H1 (cell line): ENCODE data around the gene LIPT2. TPM values are rescaled to one million over a fixed set of nuclear protein-coding genes. Genes with fewer than 3 reads are reported as not detected.

Experiments
- CTCF ChIA-PET: fragments of 300-600 bp; sonication (Branson Sonifier 250); formaldehyde crosslinking; loops from one replicate; lab custom pipeline; 2021; ENCODE audit not compliant: partially characterized antibody; lab: Charles Lee
- POLR2A ChIA-PET: fragments of 300-600 bp; sonication (Branson Sonifier 250); formaldehyde crosslinking; loops from one replicate; lab custom pipeline; 2021; ENCODE audit warnings: inconsistent platforms; ENCODE audit not compliant: partially characterized antibody; lab: Charles Lee
- DNase-seq, 2 experiments: peaks; one replicate each; pipeline versions ENCODE4 v3.0.0 to v3.0.0-alpha.2; 2010 to 2022; ENCODE audit warnings: low spot score in 2 of 2, low read depth in 1 of 2, mixed read lengths in 1 of 2
- FAIRE-seq: peaks from 2 replicates; lab custom pipeline; 2011; peaks lifted over from hg19 to GRCh38; lab: Jason Lieb, UNC
- H2AFZ ChIP-seq: 2 replicates; pipeline ENCODE4 v1.8.1; 2012; ENCODE audit warnings: low read length, inconsistent platforms
- H2AK5ac ChIP-seq: 2 replicates; pipeline ENCODE4 v1.6.1; 2013; ENCODE audit warnings: low read depth, low read length
- H2BK120ac ChIP-seq: replicated peaks from 2 replicates; pipeline ENCODE3; 2013; ENCODE audit warnings: low read depth, low read length, inconsistent platforms
- H2BK12ac ChIP-seq: 2 replicates; pipeline ENCODE4 v1.6.1; 2013; ENCODE audit warnings: low read depth, low read length
- H2BK15ac ChIP-seq: 2 replicates; pipeline ENCODE4 v1.6.1; 2013; ENCODE audit warnings: low read length
- H2BK20ac ChIP-seq: 2 replicates; pipeline ENCODE4 v1.6.1; 2013; ENCODE audit warnings: low read length
- H2BK5ac ChIP-seq: 2 replicates; pipeline ENCODE4 v1.6.1; 2013; ENCODE audit warnings: low read depth, low read length
- H3K14ac ChIP-seq: 2 replicates; pipeline ENCODE4 v1.6.1; 2013; ENCODE audit warnings: inconsistent platforms; ENCODE audit not compliant: insufficient read length
- H3K18ac ChIP-seq: 2 replicates; pipeline ENCODE4 v1.6.1; 2013; ENCODE audit warnings: low read length; ENCODE audit errors: extremely low read depth
- H3K23ac ChIP-seq: 2 replicates; pipeline ENCODE4 v1.6.1; 2013; ENCODE audit warnings: inconsistent platforms; ENCODE audit not compliant: insufficient read length
- H3K23me2 ChIP-seq: 2 replicates; pipeline ENCODE4 v1.6.1; 2013; ENCODE audit warnings: low read depth, low read length
- H3K27ac ChIP-seq: 2 replicates; pipeline ENCODE4 v1.6.1; 2011; ENCODE audit warnings: low read depth, low read length, inconsistent platforms
- H3K27me3 ChIP-seq, 4 experiments: replicated peaks in 1 of 4; 1 replicate in 1 of 4; 2 replicates in 3 of 4; pipeline versions ENCODE4 v1.6.1 to v1.8.1; 2011 to 2013; ENCODE audit warnings: low read length in 3 of 4, mild to moderate bottlenecking in 3 of 4, inconsistent platforms in 2 of 4, mixed read lengths in 2 of 4, moderate library complexity in 1 of 4; ENCODE audit not compliant: control insufficient read depth in 3 of 4, insufficient read depth in 3 of 4; ENCODE audit errors: extremely low read depth in 1 of 4
- H3K36me3 ChIP-seq, 4 experiments: 2 replicates each; pipeline versions ENCODE4 v1.6.1 to v1.8.1; 2011 to 2013; ENCODE audit warnings: mild to moderate bottlenecking in 4 of 4, low read length in 3 of 4, moderate library complexity in 2 of 4, control low read depth in 1 of 4, inconsistent platforms in 1 of 4; ENCODE audit not compliant: insufficient read depth in 4 of 4, control insufficient read depth in 2 of 4
- H3K4ac ChIP-seq: replicated peaks from 2 replicates; pipeline ENCODE3; 2013; ENCODE audit warnings: low read length, low read depth, mixed read lengths, inconsistent platforms; ENCODE audit not compliant: insufficient read length
- H3K4me1 ChIP-seq, 4 experiments: replicated peaks in 1 of 4; 1 replicate in 1 of 4; 2 replicates in 3 of 4; pipeline versions ENCODE4 v1.6.1 to v1.8.1; 2011 to 2013; ENCODE audit warnings: low read length in 3 of 4, inconsistent platforms in 2 of 4, mixed read lengths in 1 of 4; ENCODE audit not compliant: insufficient read depth in 4 of 4, control insufficient read depth in 3 of 4
- H3K4me2 ChIP-seq, 2 experiments: 2 replicates each; pipeline versions ENCODE4 v1.6.1 to v1.8.1; 2011 to 2013; ENCODE audit warnings: low read depth in 2 of 2, low read length in 2 of 2, control low read depth in 1 of 2, inconsistent platforms in 1 of 2, mild to moderate bottlenecking in 1 of 2; ENCODE audit not compliant: insufficient read depth in 1 of 2
- H3K4me3 ChIP-seq, 4 experiments: fragments of 200-600, 300-600 bp in 1 of 4; sonication (generic), shearing (Covaris generic), sonication (Bioruptor Twin) in 1 of 4; 2 replicates each; pipeline versions ENCODE4 v1.5.1 to v1.8.1; 2011 to 2016; ENCODE audit warnings: low read length in 4 of 4, low read depth in 3 of 4, control low read depth in 2 of 4, inconsistent platforms in 2 of 4, mild to moderate bottlenecking in 2 of 4, mixed read lengths in 1 of 4, moderate library complexity in 1 of 4; ENCODE audit not compliant: insufficient read depth in 2 of 4; ENCODE audit errors: extremely low read depth in 1 of 4
- H3K56ac ChIP-seq: replicated peaks from 2 replicates; pipeline ENCODE3; 2013; ENCODE audit warnings: low read depth, mild to moderate bottlenecking, mixed read lengths, low read length, inconsistent platforms; ENCODE audit not compliant: insufficient read length
- H3K79me1 ChIP-seq: 2 replicates; pipeline ENCODE4 v1.6.1; 2013; ENCODE audit warnings: low read depth, low read length, control low read depth
- H3K79me2 ChIP-seq, 2 experiments: 2 replicates each; pipeline versions ENCODE4 v1.6.1 to v1.8.1; 2012 to 2013; ENCODE audit warnings: low read length in 2 of 2, mild to moderate bottlenecking in 2 of 2, inconsistent platforms in 1 of 2; ENCODE audit not compliant: insufficient read depth in 2 of 2, control insufficient read depth in 1 of 2
- H3K9ac ChIP-seq, 4 experiments: replicated peaks in 1 of 4; 1 replicate in 1 of 4; 2 replicates in 3 of 4; pipeline versions ENCODE4 v1.6.1 to v1.8.1; 2011 to 2013; ENCODE audit warnings: low read depth in 3 of 4, low read length in 3 of 4, control low read depth in 2 of 4, mild to moderate bottlenecking in 2 of 4, moderate library complexity in 2 of 4, inconsistent platforms in 1 of 4; ENCODE audit errors: extremely low read depth in 1 of 4
- H3K9me3 ChIP-seq, 2 experiments: 2 replicates each; pipeline versions ENCODE4 v1.6.1 to v1.8.1; 2012 to 2013; ENCODE audit warnings: mild to moderate bottlenecking in 2 of 2, moderate library complexity in 2 of 2, control low read depth in 1 of 2, inconsistent platforms in 1 of 2, low read depth in 1 of 2, low read length in 1 of 2, mixed read lengths in 1 of 2; ENCODE audit not compliant: insufficient read depth in 2 of 2
- H4K20me1 ChIP-seq, 2 experiments: replicated peaks in 1 of 2; 2 replicates each; pipeline versions ENCODE3 to v1.8.1; 2011 to 2013; ENCODE audit warnings: inconsistent platforms in 2 of 2, low read length in 2 of 2, mild to moderate bottlenecking in 1 of 2; ENCODE audit not compliant: insufficient read depth in 2 of 2, control insufficient read depth in 1 of 2
- H4K5ac ChIP-seq: 2 replicates; pipeline ENCODE4 v1.6.1; 2013; ENCODE audit warnings: low read length, low read depth, mixed read lengths, inconsistent platforms; ENCODE audit not compliant: insufficient read length
- H4K8ac ChIP-seq: 2 replicates; pipeline ENCODE4 v1.8.0; 2013; ENCODE audit warnings: mild to moderate bottlenecking, moderate library complexity, low read length, inconsistent platforms; ENCODE audit not compliant: insufficient read depth; ENCODE audit errors: extremely low read depth
- H4K91ac ChIP-seq: replicated peaks from 2 replicates; pipeline ENCODE3; 2013; ENCODE audit warnings: low read length, mixed read lengths, inconsistent platforms; ENCODE audit not compliant: insufficient read length
- CTCF ChIP-seq, 3 experiments: IDR thresholded peaks; 1 replicate in 2 of 3; 2 replicates in 1 of 3; pipeline versions ENCODE4 v1.5.1 to v1.6.1; 2011; ENCODE audit warnings: low read length in 3 of 3, mild to moderate bottlenecking in 3 of 3, inconsistent platforms in 2 of 3, low read depth in 1 of 3, moderate library complexity in 1 of 3; ENCODE audit not compliant: insufficient read depth in 1 of 3; ENCODE audit errors: control extremely low read depth in 1 of 3
- E2F6 ChIP-seq: IDR thresholded peaks from 2 replicates; pipeline ENCODE4 v1.6.1; 2012; ENCODE audit warnings: inconsistent platforms
- FOSL1 ChIP-seq: IDR thresholded peaks from 2 replicates; pipeline ENCODE4 v1.6.1; 2011; ENCODE audit warnings: mild to moderate bottlenecking, low read depth, low read length, moderate library complexity; ENCODE audit not compliant: insufficient read depth
- POU5F1 ChIP-seq: IDR thresholded peaks from 2 replicates; pipeline ENCODE4 v1.6.1; 2011; ENCODE audit warnings: low read depth, mild to moderate bottlenecking, low read length, moderate library complexity
- SIN3A ChIP-seq, 2 experiments: IDR thresholded peaks in 1 of 2; conservative IDR thresholded peaks in 1 of 2; 2 replicates each; pipeline ENCODE4 v1.6.1; 2011 to 2012; ENCODE audit warnings: low read length in 2 of 2, improper control_type of control experiment in 1 of 2, low read depth in 1 of 2, mild to moderate bottlenecking in 1 of 2
- WGBS, 2 experiments: shearing (Covaris generic) in 1 of 2; methylation state at CpG; one replicate each; pipeline versions ENCODE4 v1.1.6 to v1.1.7; 2013 to 2015; ENCODE audit warnings: low lambda C conversion rate in 2 of 2, mixed read lengths in 2 of 2, inconsistent platforms in 1 of 2, low coverage in 1 of 2, missing lambda C conversion rate in 1 of 2; ENCODE audit not compliant: insufficient replicate concordance in 2 of 2, insufficient coverage in 1 of 2, insufficient read length in 1 of 2; ENCODE audit errors: extremely low coverage in 1 of 2, missing lambda C conversion rate in 1 of 2; 5-methylcytosine and 5-hydroxymethylcytosine counted together
- polyA plus RNA-seq, 7 experiments: library from polyadenylated mRNA; depleted of rRNA in 3 of 7; stranded (reverse) in 5 of 7; unstranded in 2 of 7; fragments of >200 nt in 5 of 7; fragments of 200-250 nt in 2 of 7; gene quantifications; 1 replicate in 5 of 7; 2 replicates in 1 of 7; 4 replicates in 1 of 7; pipeline versions ENCODE4 v1.2.1 to v1.2.3, GENCODE V29; 2011 to 2013; ENCODE audit warnings: missing spikeins in 2 of 7, mixed read lengths in 2 of 7
- total RNA-seq: library from RNA; stranded (reverse); fragmentation: NEBNext Ultra II Directional; extraction: Animal tissue kit (Norgen Biotek cat#: 25700); gene quantifications from 2 replicates; pipeline ENCODE4 v1.2.1, GENCODE V29; 2021

LIPT2 gene
- total and polyA plus RNA-seq, 2 of the 8 experiments (the other 6 are each of a cell fraction or from before 2014, with no cell fraction given) = 6.4 to 16.7 TPM

DNA sequence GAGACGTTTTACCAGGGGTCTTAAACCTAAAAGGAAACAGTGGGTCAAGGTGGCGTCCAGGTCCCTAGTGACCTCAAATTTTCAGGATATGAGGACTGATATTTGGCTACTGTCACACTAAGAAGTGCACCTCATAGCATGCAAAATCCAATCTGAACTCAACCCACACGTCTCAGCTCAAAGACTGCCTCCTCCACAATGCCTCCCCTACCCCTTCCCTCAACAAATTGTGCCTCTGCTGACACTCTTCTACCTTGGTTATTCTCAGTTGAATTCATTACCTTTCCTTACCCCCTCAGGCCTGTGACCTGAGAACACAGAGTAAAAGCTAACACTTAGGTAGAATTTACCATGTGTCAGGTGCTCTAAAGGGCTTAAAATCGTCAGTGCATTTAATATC, 12.4 kb upstream of the LIPT2 start:
- no peak overlapping the region for H4K91ac ChIP-seq
- no peak overlapping the region for H2BK20ac ChIP-seq
- H3K9ac ChIP-seq = no peak overlapping the region
- CTCF ChIA-PET = interaction anchor here (0.5 kb wide), 1 partner anchor 26 kb away, joined by 4 read pairs; no protein-coding TSS in a partner anchor
- peaks cover 8 to 12% of the 10 kb centered on the region in 2 experiments for H3K9me3 ChIP-seq
- no peak overlapping the region for H4K8ac ChIP-seq
- H3K4me1 ChIP-seq = no peaks in the 10 kb centered on the region
- H3K23ac ChIP-seq = no peak overlapping the region
- H2AK5ac ChIP-seq = no peak overlapping the region
- H2BK120ac ChIP-seq = no peak overlapping the region
- no peak overlapping the region for H3K4me2 ChIP-seq
- no peaks in the 10 kb centered on the region for H3K23me2 ChIP-seq
- H2BK15ac ChIP-seq = no peak overlapping the region
- no peaks in the 10 kb centered on the region for H3K79me2 ChIP-seq
- WGBS, 2 experiments = 85% methylated on average over 4 of the region's 4 CpGs; no CpG with 5 or more reads in 1 of the 2 experiments
- H3K27ac ChIP-seq = no peak overlapping the region
- no peak overlapping the region for H2AFZ ChIP-seq
- H3K14ac ChIP-seq = no peak overlapping the region
- TF ChIP-seq CTCF (IDR thresholded peaks at IDR 0.05; ENCODE audit: control extremely low read depth in 1 of 3, insufficient read depth in 1 of 3, low read depth in 1 of 3, low read length in 3 of 3) (no peak), SIN3A (conservative IDR thresholded peaks at IDR 0.05 in 1 of 2, IDR thresholded peaks at IDR 0.05 in 1 of 2; ENCODE audit: low read depth in 1 of 2, low read length in 2 of 2) (no peak), FOSL1 (no peak), POU5F1 (no peak), E2F6 (no peak)
- TF ChIP-seq, all 59 proteins: peak for 0
- Histone ChIP-seq H3K27me3 (no peaks in the 10 kb centered on the region), H3K4ac (no peak overlapping the region), H2BK12ac (no peak overlapping the region), H3K18ac (no peak overlapping the region), H3K36me3 (no peaks in the 10 kb centered on the region), H2BK5ac (no peak overlapping the region), H4K20me1 (no peaks in the 10 kb centered on the region), H4K5ac (no peak overlapping the region), H3K4me3 (no peak overlapping the region), H3K79me1 (no peaks in the 10 kb centered on the region), H3K56ac (no peak overlapping the region)
- POLR2A ChIA-PET = interaction anchor here (2.6 kb wide), 1 partner anchor 12 kb away, joined by 14 read pairs; the partner anchor contains the start of gene LIPT2
- no peak for DNase-seq
- FAIRE-seq = no peak
